Measurements from ENCODE around the gene MTUS2. TPM values are rescaled to one million over a fixed set of nuclear protein-coding genes. Genes with fewer than 3 reads are reported as not detected.

Gene MTUS2
- total RNA-seq, 1 experiment from 2014 or later, result 0.35 TPM

GRCh38 chr13:29328501-29328900 lies 508.4 kb downstream of the MTUS2 start:
- Histone ChIP-seq H4K5ac (ENCODE audit: insufficient read length, low read depth, low read length) (no peak overlapping the region), H3K27me3 (ENCODE audit: insufficient read depth, low read length) (no peaks in the 10 kb centered on the region), H3K9ac (ENCODE audit: extremely low read depth, insufficient read length, low read length) (no peak overlapping the region), H2AFZ (ENCODE audit: low read length) (no peak overlapping the region), H3K9me3 (ENCODE audit: control insufficient read depth, low read depth, low read length) (no peaks in the 10 kb centered on the region), H3K56ac (ENCODE audit: insufficient read length, low read depth, low read length) (no peak overlapping the region), H2BK15ac (ENCODE audit: low read depth, low read length) (no peak overlapping the region), H3K18ac (ENCODE audit: insufficient read length, low read depth, low read length) (no peak overlapping the region), H3K23ac (ENCODE audit: insufficient read length, low read depth, low read length) (no peak overlapping the region), H3K27ac (ENCODE audit: insufficient read length, low read depth, low read length) (no peak overlapping the region), H3K4me2 (ENCODE audit: insufficient read depth, insufficient read length, low read length) (no peak overlapping the region), H3K4me1 (ENCODE audit: insufficient read depth, low read length) (no peaks in the 10 kb centered on the region), H3K14ac (ENCODE audit: insufficient read depth, low read length) (no peak overlapping the region), H3K79me1 (ENCODE audit: insufficient read depth, low read depth, low read length, poor library complexity, severe bottlenecking) (no peaks in the 10 kb centered on the region), H2BK120ac (ENCODE audit: low read depth, low read length, poor library complexity, severe bottlenecking) (no peak overlapping the region), H2BK12ac (ENCODE audit: insufficient read length, low read depth, low read length) (no peak overlapping the region), H3K4ac (ENCODE audit: low read depth, low read length) (no peak overlapping the region), H3K23me2 (ENCODE audit: insufficient read length, low read depth, low read length, poor library complexity, severe bottlenecking) (no peaks in the 10 kb centered on the region), H4K20me1 (ENCODE audit: control insufficient read depth, insufficient read depth, insufficient read length) (no peaks in the 10 kb centered on the region), H4K91ac (ENCODE audit: insufficient read length, low read depth, low read length) (no peak overlapping the region), H4K8ac (replicated peaks; ENCODE audit: insufficient read length, low read depth, low read length) (no peak overlapping the region), H2BK20ac (ENCODE audit: low read depth, low read length, poor library complexity, severe bottlenecking) (no peak overlapping the region), H3K79me2 (ENCODE audit: insufficient read depth, low read length) (no peaks in the 10 kb centered on the region), H2AK5ac (ENCODE audit: insufficient read length, low read length) (no peak overlapping the region), H3T11ph (ENCODE audit: low read length) (no peak overlapping the region), H2BK5ac (ENCODE audit: insufficient read length, low read length) (no peak overlapping the region)
- Mint-ChIP-seq H3K27ac (no peak overlapping the region), H3K9me3 (peaks cover 15 to 16% of the 10 kb centered on the region in 2 experiments), H3K4me1 (peaks cover 0 to 7% of the 10 kb centered on the region in 2 experiments; a peak in 2 of 4 replicates), H3K4me3 (no peak overlapping the region), H3K36me3 (ENCODE audit: insufficient read depth in 1 of 3, low read depth in 3 of 3) (peaks cover 4 to 8% (median 7%) of the 10 kb centered on the region in 3 experiments), H3K27me3 (ENCODE audit: low read depth) (peaks cover 2% of the 10 kb centered on the region)
- DNase-seq, result no peak
- TF ChIP-seq, protein P1, sequence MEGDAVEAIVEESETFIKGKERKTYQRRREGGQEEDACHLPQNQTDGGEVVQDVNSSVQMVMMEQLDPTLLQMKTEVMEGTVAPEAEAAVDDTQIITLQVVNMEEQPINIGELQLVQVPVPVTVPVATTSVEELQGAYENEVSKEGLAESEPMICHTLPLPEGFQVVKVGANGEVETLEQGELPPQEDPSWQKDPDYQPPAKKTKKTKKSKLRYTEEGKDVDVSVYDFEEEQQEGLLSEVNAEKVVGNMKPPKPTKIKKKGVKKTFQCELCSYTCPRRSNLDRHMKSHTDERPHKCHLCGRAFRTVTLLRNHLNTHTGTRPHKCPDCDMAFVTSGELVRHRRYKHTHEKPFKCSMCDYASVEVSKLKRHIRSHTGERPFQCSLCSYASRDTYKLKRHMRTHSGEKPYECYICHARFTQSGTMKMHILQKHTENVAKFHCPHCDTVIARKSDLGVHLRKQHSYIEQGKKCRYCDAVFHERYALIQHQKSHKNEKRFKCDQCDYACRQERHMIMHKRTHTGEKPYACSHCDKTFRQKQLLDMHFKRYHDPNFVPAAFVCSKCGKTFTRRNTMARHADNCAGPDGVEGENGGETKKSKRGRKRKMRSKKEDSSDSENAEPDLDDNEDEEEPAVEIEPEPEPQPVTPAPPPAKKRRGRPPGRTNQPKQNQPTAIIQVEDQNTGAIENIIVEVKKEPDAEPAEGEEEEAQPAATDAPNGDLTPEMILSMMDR (conservative IDR thresholded peaks at IDR 0.05), result no peak
- WGBS (ENCODE audit: extremely low coverage, insufficient read length, low lambda C conversion rate), result no CpG with 5 or more reads among the region's 2 CpGs

Measured in H9 (cell line).